Measurements from ENCODE around the gene ENTPD2.

- no peak for TF ChIP-seq POLR2AphosphoS5 (IDR thresholded peaks at IDR 0.05)
- no peak for TF ChIP-seq CTCF (IDR thresholded peaks at IDR 0.05)
- TF ChIP-seq POLR2A (IDR thresholded peaks at IDR 0.05), result no peak
Observed at GRCh38 chr9:137082222-137082924, 28.5 kb upstream of the ENTPD2 start.

All from upper lobe of left lung (tissue), 4 donors.